HEK293 (cell line): Measurements from ENCODE around the gene LRP1.
A peak's percentile ranks its signal among the peaks of the same experiment; 100 is the strongest.

ENCODE experiments used
- CTCF ChIA-PET: fragments of 350-600 bp; formaldehyde crosslinking; extraction: SDS; loops from one replicate; lab custom pipeline; 2021; ENCODE audit warnings: antibody characterized with exemption; lab: Yijun Ruan, JAX
- POLR2A ChIA-PET: fragments of 300-600 bp; formaldehyde crosslinking; extraction: SDS; loops from one replicate; lab custom pipeline; 2020; ENCODE audit warnings: antibody characterized with exemption, inconsistent platforms; lab: Yijun Ruan, JAX
- H3K27ac ChIP-seq: fragments of 200-500 bp; sonication (Bioruptor generic); 2 replicates; pipeline ENCODE4 v1.5.1; 2014; ENCODE audit warnings: low read depth, low read length, control low read depth, inconsistent platforms; ENCODE audit errors: extremely low read depth
- H3K36me3 ChIP-seq, 2 experiments: fragments of 200-500 bp in 1 of 2; sonication (Bioruptor generic) in 1 of 2; 1 replicate in 1 of 2; 2 replicates in 1 of 2; pipeline ENCODE4 v1.5.1; 2014 to 2017; ENCODE audit warnings: inconsistent platforms in 2 of 2, low read length in 2 of 2; ENCODE audit not compliant: control insufficient read depth in 2 of 2, insufficient read depth in 1 of 2
- H3K4me1 ChIP-seq: fragments of 200-500 bp; sonication (Bioruptor generic); 2 replicates; pipeline ENCODE4 v1.5.1; 2014; ENCODE audit warnings: mild to moderate bottlenecking, low read length, inconsistent platforms; ENCODE audit not compliant: control insufficient read depth, insufficient read depth
- H3K4me3 ChIP-seq: 2 replicates; pipeline ENCODE4 v1.5.1; 2011; ENCODE audit warnings: low read depth, mild to moderate bottlenecking, control low read depth, low read length, moderate library complexity
- H3K9me3 ChIP-seq: fragments of 200-500 bp; sonication (Bioruptor generic); 2 replicates; pipeline ENCODE4 v1.5.1; 2014; ENCODE audit warnings: low read depth, low read length, inconsistent platforms; ENCODE audit not compliant: control insufficient read depth, insufficient read depth
- ELK4 ChIP-seq: IDR thresholded peaks from 2 replicates; pipeline ENCODE4 v1.6.1; 2011; ENCODE audit warnings: mild to moderate bottlenecking, low read depth, low read length, borderline replicate concordance
- INSM2 ChIP-seq: fragments of 450-650 bp; formaldehyde crosslinking; IDR thresholded peaks from 2 replicates; pipeline ENCODE4 v1.5.1; 2016; ENCODE audit warnings: missing biosample characterization, missing genetic modification characterization
- KLF7 ChIP-seq: fragments of 450-650 bp; formaldehyde crosslinking; IDR thresholded peaks from 2 replicates; pipeline ENCODE4 v1.5.1; 2016; ENCODE audit warnings: missing biosample characterization, missing genetic modification characterization, borderline replicate concordance
- KLF9 ChIP-seq: fragments of 450-650 bp; formaldehyde crosslinking; IDR thresholded peaks from 2 replicates; pipeline ENCODE4 v1.5.1; 2016; ENCODE audit warnings: missing biosample characterization, missing genetic modification characterization, low read depth
- MYNN ChIP-seq: fragments of 450-650 bp; formaldehyde crosslinking; IDR thresholded peaks from 2 replicates; pipeline ENCODE4 v1.5.1; 2016; ENCODE audit warnings: missing biosample characterization, missing genetic modification characterization, borderline replicate concordance
- MZF1 ChIP-seq: fragments of 450-650 bp; formaldehyde crosslinking; IDR thresholded peaks from 2 replicates; pipeline ENCODE4 v1.5.1; 2017; ENCODE audit warnings: missing biosample characterization, missing genetic modification characterization, borderline replicate concordance
- PRDM6 ChIP-seq: fragments of 450-650 bp; formaldehyde crosslinking; IDR thresholded peaks from 2 replicates; pipeline ENCODE4 v1.5.1; 2017; ENCODE audit warnings: missing biosample characterization, missing genetic modification characterization
- SP3 ChIP-seq: fragments of 450-650 bp; formaldehyde crosslinking; IDR thresholded peaks from 2 replicates; pipeline ENCODE4 v1.5.1; 2016; ENCODE audit warnings: missing biosample characterization, missing genetic modification characterization
- TCF7L2 ChIP-seq: IDR thresholded peaks from 2 replicates; pipeline ENCODE4 v1.6.1; 2011; ENCODE audit warnings: low read depth, mild to moderate bottlenecking, inconsistent platforms, low read length, moderate library complexity, borderline replicate concordance
- ZBTB48 ChIP-seq: fragments of 450-650 bp; formaldehyde crosslinking; IDR thresholded peaks from 2 replicates; pipeline ENCODE4 v1.5.1; 2016; ENCODE audit warnings: missing biosample characterization, missing genetic modification characterization
- ZFP41 ChIP-seq: fragments of 450-650 bp; formaldehyde crosslinking; IDR thresholded peaks from 2 replicates; pipeline ENCODE4 v1.5.1; 2016; ENCODE audit warnings: missing biosample characterization, missing genetic modification characterization, borderline replicate concordance
- ZNF2 ChIP-seq: fragments of 450-650 bp; formaldehyde crosslinking; IDR thresholded peaks from 2 replicates; pipeline ENCODE4 v1.5.1; 2016; ENCODE audit warnings: missing biosample characterization, missing genetic modification characterization
- ZNF202 ChIP-seq: fragments of 450-650 bp; formaldehyde crosslinking; IDR thresholded peaks from 2 replicates; pipeline ENCODE4 v1.5.1; 2016; ENCODE audit warnings: missing biosample characterization, missing genetic modification characterization, borderline replicate concordance
- ZNF239 ChIP-seq: fragments of 450-650 bp; formaldehyde crosslinking; IDR thresholded peaks from 2 replicates; pipeline ENCODE4 v1.5.1; 2016; ENCODE audit warnings: missing biosample characterization, missing genetic modification characterization
- ZNF26 ChIP-seq: fragments of 450-650 bp; formaldehyde crosslinking; IDR thresholded peaks from 2 replicates; pipeline ENCODE4 v1.5.1; 2016; ENCODE audit warnings: missing biosample characterization, missing genetic modification characterization
- ZNF350 ChIP-seq: fragments of 450-650 bp; formaldehyde crosslinking; IDR thresholded peaks from 2 replicates; pipeline ENCODE4 v1.5.0; 2017; ENCODE audit warnings: missing biosample characterization, mild to moderate bottlenecking, missing genetic modification characterization
- ZNF366 ChIP-seq: fragments of 450-650 bp; formaldehyde crosslinking; conservative IDR thresholded peaks from 2 replicates; pipeline ENCODE4 v1.5.1; 2016; ENCODE audit warnings: missing biosample characterization, missing genetic modification characterization
- ZNF521 ChIP-seq: fragments of 450-650 bp; formaldehyde crosslinking; IDR thresholded peaks from 2 replicates; pipeline ENCODE4 v1.5.1; 2017; ENCODE audit warnings: missing biosample characterization, mild to moderate bottlenecking, missing genetic modification characterization
- ZNF544 ChIP-seq: fragments of 450-650 bp; formaldehyde crosslinking; IDR thresholded peaks from 2 replicates; pipeline ENCODE4 v1.5.0; 2017; ENCODE audit warnings: missing biosample characterization, missing genetic modification characterization
- ZNF548 ChIP-seq: fragments of 450-650 bp; formaldehyde crosslinking; IDR thresholded peaks from 2 replicates; pipeline ENCODE4 v1.5.1; 2016; ENCODE audit warnings: missing biosample characterization, missing genetic modification characterization
- ZNF580 ChIP-seq: fragments of 450-650 bp; formaldehyde crosslinking; IDR thresholded peaks from 2 replicates; pipeline ENCODE4 v1.5.1; 2016; ENCODE audit warnings: missing biosample characterization, missing genetic modification characterization
- ZNF596 ChIP-seq: fragments of 450-650 bp; IDR thresholded peaks from 2 replicates; pipeline ENCODE4 v1.5.0; 2018; ENCODE audit warnings: missing biosample characterization, mild to moderate bottlenecking, missing genetic modification characterization, moderate library complexity
- ZNF623 ChIP-seq: fragments of 450-650 bp; formaldehyde crosslinking; IDR thresholded peaks from 2 replicates; pipeline ENCODE4 v1.5.1; 2016; ENCODE audit warnings: missing biosample characterization, missing genetic modification characterization
- ZNF677 ChIP-seq: fragments of 450-650 bp; IDR thresholded peaks from 2 replicates; pipeline ENCODE4 v1.5.0; 2018; ENCODE audit warnings: missing biosample characterization, mild to moderate bottlenecking, missing genetic modification characterization, moderate library complexity
- ZNF768 ChIP-seq: fragments of 450-650 bp; formaldehyde crosslinking; IDR thresholded peaks from 2 replicates; pipeline ENCODE4 v1.5.1; 2018; ENCODE audit warnings: missing biosample characterization, mild to moderate bottlenecking, missing genetic modification characterization
- ZNF777 ChIP-seq: fragments of 450-650 bp; formaldehyde crosslinking; IDR thresholded peaks from 2 replicates; pipeline ENCODE4 v1.5.1; 2017; ENCODE audit warnings: missing biosample characterization, missing genetic modification characterization, borderline replicate concordance
- ZSCAN30 ChIP-seq: fragments of 450-650 bp; IDR thresholded peaks from 2 replicates; pipeline ENCODE4 v1.5.1; 2018; ENCODE audit warnings: missing biosample characterization, mild to moderate bottlenecking, missing genetic modification characterization, moderate library complexity
- ZSCAN5A ChIP-seq: fragments of 450-650 bp; formaldehyde crosslinking; IDR thresholded peaks from 2 replicates; pipeline ENCODE4 v1.5.1; 2016; ENCODE audit warnings: missing biosample characterization, missing genetic modification characterization

Gene LRP1

GRCh38 chr12:57243521-57244311, 115.4 kb downstream of the LRP1 start:
- Histone ChIP-seq H3K4me1 (0 out of 2 replicates have a peak, but pooled peaks cover 3% of the 10 kb centered on the region), H3K27ac (no peak overlapping the region), H3K4me3 (peak overlapping the region; percentile 42), H3K9me3 (no peaks in the 10 kb centered on the region), H3K36me3 (no peaks in the 10 kb centered on the region; a peak in 1 of 3 replicates)
- ChIA-PET CTCF (interaction anchor here (0.5 to 23.3 kb wide), 33 partner anchors 9 to 586 kb away, joined by 3 to 628 read pairs (median 5); partner anchors contain the start of genes GLI1, INHBE, NXPH4 and SHMT2), POLR2A (interaction anchor here (0.6 to 6.4 kb wide), 5 partner anchors 8 to 490 kb away, joined by 3 to 72 read pairs (median 5); partner anchors contain the start of genes LRP1 and SHMT2)
- TF ChIP-seq KLF7 (tag by site-specific recombination) (peak; percentile 43; the same call in 1 of the 2 replicates), TCF7L2 (no peak), ZNF777 (no peak), SP3 (tag by site-specific recombination) (peak; percentile 87), ELK4 (no peak), KLF9 (peak; percentile 69), ZBTB48 (tag by site-specific recombination) (no peak), ZNF548 (tag by site-specific recombination) (no peak), ZSCAN5A (no peak), ZSCAN30 (tag by site-specific recombination) (peak; percentile 89), ZNF768 (tag by site-specific recombination) (no peak), ZNF596 (tag by site-specific recombination) (no peak), ZNF239 (no peak), ZNF544 (tag by site-specific recombination) (no peak), PRDM6 (no peak), ZNF26 (tag by site-specific recombination) (no peak), ZNF366 (tag by site-specific recombination) (peak; percentile 55; the same call in 1 of the 2 replicates), ZNF521 (tag by site-specific recombination) (no peak), ZNF623 (tag by site-specific recombination) (no peak), ZNF350 (tag by site-specific recombination) (no peak), MYNN (tag by site-specific recombination) (no peak), ZNF677 (tag by site-specific recombination) (no peak), MZF1 (tag by site-specific recombination) (no peak), ZFP41 (tag by site-specific recombination) (no peak), ZNF2 (tag by site-specific recombination) (no peak), INSM2 (no peak), ZNF202 (tag by site-specific recombination) (no peak), ZNF580 (0 out of 2 replicates have a peak, but pooled peaks have one; percentile 13)
